Activated naive CD8-positive, alpha-beta T cell treated with anti-CD3 and anti-CD28 coated beads, Interleukin-2, amount 50 U/mL, for 16 hours (primary cell): ENCODE results near the gene GNG12.

Experiments used
- DNase-seq: peaks from one replicate; pipeline ENCODE4 v3.0.0-alpha.2; 2020; ENCODE audit warnings: low read depth, low spot score

The GNG12 gene

DNA sequence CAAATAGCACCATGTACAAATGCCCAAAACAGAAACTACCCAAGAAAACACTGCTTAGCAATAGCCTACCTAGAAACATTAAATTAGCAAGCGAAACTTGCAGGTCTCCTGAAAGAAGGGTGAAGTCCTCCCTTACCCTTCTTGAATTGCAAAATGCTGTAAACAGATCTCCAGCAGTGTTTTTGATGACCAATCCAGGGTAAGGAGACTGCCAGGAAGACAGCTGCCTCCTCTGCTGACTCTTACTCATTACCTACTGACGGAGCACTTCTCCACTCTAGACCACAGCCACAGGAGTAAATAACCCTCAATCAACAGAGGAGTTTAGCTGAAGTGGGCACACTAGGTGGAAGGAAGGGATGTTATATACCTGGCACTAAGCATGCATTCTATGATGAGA, 180.5 kb downstream of the GNG12 start:
- DNase-seq = no peak
